AG04450 (cell line): ENCODE data around the gene CD86. TPM values are rescaled to one million over a fixed set of nuclear protein-coding genes. Genes with fewer than 3 reads are reported as not detected.

Experiments
- CTCF ChIA-PET: fragments of 300-600, 350-600 bp; formaldehyde crosslinking; extraction: SDS; loops from one replicate; lab custom pipeline; 2022; ENCODE audit warnings: antibody characterized with exemption, inconsistent platforms; lab: Charles Lee
- POLR2A ChIA-PET: fragments of 350-600 bp; formaldehyde crosslinking; extraction: SDS; loops from one replicate; lab custom pipeline; 2021; ENCODE audit warnings: antibody characterized with exemption, inconsistent platforms; lab: Yijun Ruan, JAX
- DNase-seq: peaks from one replicate; pipeline ENCODE4 v3.0.0-alpha.2; 2011; ENCODE audit warnings: low read depth, low spot score
- H3K27ac ChIP-seq: one replicate; pipeline ENCODE4 v1.5.1; 2012; ENCODE audit warnings: low read depth, low read length, control low read depth
- H3K27me3 ChIP-seq: one replicate; pipeline ENCODE4 v1.6.0; 2012; ENCODE audit warnings: low read length; ENCODE audit not compliant: control insufficient read depth, insufficient read depth
- H3K4me3 ChIP-seq: 2 replicates; pipeline ENCODE4 v1.5.1; 2011; ENCODE audit warnings: mild to moderate bottlenecking, low read depth, low read length, control low read depth
- H3K9me3 ChIP-seq: 2 replicates; pipeline ENCODE4 v1.5.1; 2012; ENCODE audit warnings: low read length; ENCODE audit not compliant: control insufficient read depth, insufficient read depth
- polyA minus RNA-seq: library from RNA; depleted of rRNA, polyadenylated mRNA; stranded (reverse); fragments of >200 nt; gene quantifications from 2 replicates; pipeline ENCODE4 v1.2.3, GENCODE V29; 2011; rRNA and poly(A)+ RNA removed
- polyA plus RNA-seq: library from polyadenylated mRNA; depleted of rRNA; stranded (reverse); fragments of >200 nt; gene quantifications from 2 replicates; pipeline ENCODE4 v1.2.3, GENCODE V29; 2011; rRNA removed
- TF ChIP-seq, protein P1 (sequence below): IDR thresholded peaks from 2 replicates; pipeline ENCODE4 v1.5.1; 2011; ENCODE audit warnings: low read depth, low read length, control low read depth, inconsistent platforms

The CD86 gene, protein sequence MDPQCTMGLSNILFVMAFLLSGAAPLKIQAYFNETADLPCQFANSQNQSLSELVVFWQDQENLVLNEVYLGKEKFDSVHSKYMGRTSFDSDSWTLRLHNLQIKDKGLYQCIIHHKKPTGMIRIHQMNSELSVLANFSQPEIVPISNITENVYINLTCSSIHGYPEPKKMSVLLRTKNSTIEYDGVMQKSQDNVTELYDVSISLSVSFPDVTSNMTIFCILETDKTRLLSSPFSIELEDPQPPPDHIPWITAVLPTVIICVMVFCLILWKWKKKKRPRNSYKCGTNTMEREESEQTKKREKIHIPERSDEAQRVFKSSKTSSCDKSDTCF
- polyA plus RNA-seq (not detected in 2 replicates), polyA minus RNA-seq (not detected in 2 replicates)

DNA sequence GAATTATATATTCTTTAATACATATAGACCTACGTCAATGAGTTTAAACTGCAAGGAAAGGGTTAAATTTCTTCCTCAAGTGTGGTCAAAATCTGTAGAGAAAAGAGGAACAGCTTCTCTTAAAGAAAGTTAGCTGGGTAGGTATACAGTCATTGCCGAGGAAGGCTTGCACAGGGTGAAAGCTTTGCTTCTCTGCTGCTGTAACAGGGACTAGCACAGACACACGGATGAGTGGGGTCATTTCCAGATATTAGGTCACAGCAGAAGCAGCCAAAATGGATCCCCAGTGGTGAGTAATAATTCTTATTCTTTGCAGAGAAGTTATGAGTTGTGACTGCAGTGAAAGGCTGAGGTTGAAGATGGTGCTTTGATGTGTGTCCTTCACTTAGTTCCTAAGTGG is at the start of gene CD86:
TSS of gene CD86 (plus strand) at position 148 of the 400 bp plus-strand sequence. CDS start at position 276, 128 bp downstream.
- Histone ChIP-seq H3K9me3 (no peaks in the 10 kb centered on the region), H3K27me3 (no peaks in the 10 kb centered on the region), H3K27ac (no peak within 1 kb of the TSS), H3K4me3 (no peak within 1 kb of the TSS)
- POLR2A ChIA-PET, result no interaction called here
- DNase-seq, result no peak
- TF ChIP-seq, protein P1, sequence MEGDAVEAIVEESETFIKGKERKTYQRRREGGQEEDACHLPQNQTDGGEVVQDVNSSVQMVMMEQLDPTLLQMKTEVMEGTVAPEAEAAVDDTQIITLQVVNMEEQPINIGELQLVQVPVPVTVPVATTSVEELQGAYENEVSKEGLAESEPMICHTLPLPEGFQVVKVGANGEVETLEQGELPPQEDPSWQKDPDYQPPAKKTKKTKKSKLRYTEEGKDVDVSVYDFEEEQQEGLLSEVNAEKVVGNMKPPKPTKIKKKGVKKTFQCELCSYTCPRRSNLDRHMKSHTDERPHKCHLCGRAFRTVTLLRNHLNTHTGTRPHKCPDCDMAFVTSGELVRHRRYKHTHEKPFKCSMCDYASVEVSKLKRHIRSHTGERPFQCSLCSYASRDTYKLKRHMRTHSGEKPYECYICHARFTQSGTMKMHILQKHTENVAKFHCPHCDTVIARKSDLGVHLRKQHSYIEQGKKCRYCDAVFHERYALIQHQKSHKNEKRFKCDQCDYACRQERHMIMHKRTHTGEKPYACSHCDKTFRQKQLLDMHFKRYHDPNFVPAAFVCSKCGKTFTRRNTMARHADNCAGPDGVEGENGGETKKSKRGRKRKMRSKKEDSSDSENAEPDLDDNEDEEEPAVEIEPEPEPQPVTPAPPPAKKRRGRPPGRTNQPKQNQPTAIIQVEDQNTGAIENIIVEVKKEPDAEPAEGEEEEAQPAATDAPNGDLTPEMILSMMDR, result no peak
- CTCF ChIA-PET, result no interaction called here

DNA sequence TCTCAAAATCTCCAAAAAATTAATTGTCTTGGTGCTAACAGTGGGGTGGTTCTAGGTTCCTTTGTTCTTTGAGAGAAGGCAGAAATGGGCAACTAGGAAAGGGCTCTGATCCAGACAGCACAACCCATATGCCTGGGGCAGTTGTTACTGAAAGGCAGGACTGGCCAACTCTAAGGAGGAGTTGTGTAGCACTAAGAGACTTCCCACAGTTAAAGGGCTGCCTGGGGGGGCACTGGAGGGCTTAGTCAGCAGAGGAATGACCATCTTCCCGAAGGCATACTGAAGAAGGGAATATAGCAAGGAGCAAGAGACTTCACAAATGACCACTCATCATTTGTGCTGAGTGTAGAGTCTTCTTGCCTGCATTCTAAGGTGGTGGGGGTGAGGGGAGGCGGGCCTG is 48.9 kb upstream of the CD86 start:
- ChIA-PET POLR2A (no interaction called here), CTCF (no interaction called here)
- peaks cover 3% of the 10 kb centered on the region for H3K27me3 ChIP-seq
- no peak overlapping the region for H3K4me3 ChIP-seq
- H3K27ac ChIP-seq, result no peak overlapping the region
- DNase-seq, result no peak
- TF ChIP-seq, protein P1, result no peak
- no peaks in the 10 kb centered on the region for H3K9me3 ChIP-seq

DNA sequence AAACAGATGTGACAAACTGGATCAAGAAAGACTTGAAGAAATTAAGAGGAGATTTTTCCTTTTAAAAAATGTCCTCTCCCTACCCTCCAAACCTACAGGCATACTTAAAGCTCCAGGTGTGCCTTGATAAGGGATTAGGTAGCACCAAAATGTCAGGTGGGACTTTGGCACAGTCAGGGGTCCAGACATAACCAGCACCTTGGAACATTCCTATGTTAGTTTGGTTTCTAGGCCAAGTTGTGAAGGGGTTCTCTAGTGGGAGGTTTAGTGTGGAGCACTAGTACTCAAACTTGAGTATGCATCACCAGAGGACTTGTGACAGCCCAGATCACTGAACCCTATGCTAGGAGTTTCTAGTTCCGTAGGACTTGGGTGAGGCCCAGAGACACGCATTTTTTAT is 47.0 kb upstream of the CD86 start:
- Histone ChIP-seq H3K4me3 (no peak overlapping the region), H3K27ac (no peak overlapping the region), H3K9me3 (no peaks in the 10 kb centered on the region), H3K27me3 (peaks cover 3% of the 10 kb centered on the region)
- POLR2A ChIA-PET, result no interaction called here
- TF ChIP-seq, protein P1, result no peak
- CTCF ChIA-PET, result no interaction called here
- no peak for DNase-seq

DNA sequence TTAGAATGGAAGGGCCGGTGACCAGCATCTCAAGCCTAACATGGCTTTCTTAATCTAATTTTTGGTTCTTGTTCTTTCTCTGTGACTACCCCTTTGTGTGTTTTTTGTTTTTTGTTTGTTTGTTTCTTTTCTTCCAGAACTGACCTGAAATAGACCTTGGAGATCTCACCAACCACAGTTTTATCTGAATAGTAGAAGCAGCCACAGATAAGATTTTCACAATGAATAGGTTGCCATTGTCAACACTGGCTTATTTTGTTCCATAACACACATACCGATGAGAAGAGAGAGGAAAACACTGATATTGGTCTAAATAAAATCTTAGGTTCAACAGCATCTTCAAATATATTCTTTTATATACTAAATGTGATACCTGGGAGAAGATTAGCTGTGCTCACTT is 44.7 kb upstream of the CD86 start:
- POLR2A ChIA-PET, result no interaction called here
- H3K27me3 ChIP-seq, result peaks cover 9% of the 10 kb centered on the region
- H3K9me3 ChIP-seq, result no peaks in the 10 kb centered on the region
- CTCF ChIA-PET, result interaction anchor here (1.9 kb wide), 1 partner anchor 15 kb away, joined by 5 read pairs; no protein-coding TSS in a partner anchor
- no peak overlapping the region for H3K27ac ChIP-seq
- no peak for DNase-seq
- H3K4me3 ChIP-seq, result no peak overlapping the region
- TF ChIP-seq, protein P1, result no peak

DNA sequence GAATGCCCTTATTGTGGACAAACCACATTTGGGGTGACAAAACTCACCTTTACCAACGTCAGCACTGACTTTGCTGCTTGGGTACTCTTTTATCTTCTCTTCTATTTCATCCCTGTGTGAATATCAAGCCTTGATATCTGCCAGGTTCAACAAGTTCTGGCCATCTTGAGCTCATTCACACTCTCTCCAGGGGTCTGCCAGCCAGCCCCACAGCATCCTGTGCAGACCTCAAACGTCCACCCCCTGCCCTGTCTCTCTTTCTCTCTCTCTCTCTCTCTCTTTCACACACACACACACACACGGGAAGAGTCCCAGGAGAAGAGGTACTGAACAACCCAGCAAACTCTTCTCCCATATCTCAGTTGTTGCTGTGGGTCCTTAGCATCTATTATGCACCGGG is 43.8 kb upstream of the CD86 start:
- Histone ChIP-seq H3K27ac (no peak overlapping the region), H3K9me3 (no peaks in the 10 kb centered on the region), H3K27me3 (peaks cover 9% of the 10 kb centered on the region), H3K4me3 (no peak overlapping the region)
- ChIA-PET POLR2A (no interaction called here), CTCF (interaction anchor here (1.9 kb wide), 1 partner anchor 16 kb away, joined by 5 read pairs; no protein-coding TSS in a partner anchor)
- TF ChIP-seq, protein P1, result no peak
- no peak for DNase-seq
